Stimulated activated CD4-positive, alpha-beta T cell treated with anti-CD3 and anti-CD28 coated beads, TNF-alpha, amount 100 ng/mL, for 4 hours (primary cell): ENCODE measurements around the gene SUN3.

Experiments
- DNase-seq, 3 experiments: peaks; one replicate each; pipeline ENCODE4 v3.0.0-alpha.2; 2020; ENCODE audit warnings: low read depth in 3 of 3

The SUN3 gene, protein sequence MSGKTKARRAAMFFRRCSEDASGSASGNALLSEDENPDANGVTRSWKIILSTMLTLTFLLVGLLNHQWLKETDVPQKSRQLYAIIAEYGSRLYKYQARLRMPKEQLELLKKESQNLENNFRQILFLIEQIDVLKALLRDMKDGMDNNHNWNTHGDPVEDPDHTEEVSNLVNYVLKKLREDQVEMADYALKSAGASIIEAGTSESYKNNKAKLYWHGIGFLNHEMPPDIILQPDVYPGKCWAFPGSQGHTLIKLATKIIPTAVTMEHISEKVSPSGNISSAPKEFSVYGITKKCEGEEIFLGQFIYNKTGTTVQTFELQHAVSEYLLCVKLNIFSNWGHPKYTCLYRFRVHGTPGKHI

DNA sequence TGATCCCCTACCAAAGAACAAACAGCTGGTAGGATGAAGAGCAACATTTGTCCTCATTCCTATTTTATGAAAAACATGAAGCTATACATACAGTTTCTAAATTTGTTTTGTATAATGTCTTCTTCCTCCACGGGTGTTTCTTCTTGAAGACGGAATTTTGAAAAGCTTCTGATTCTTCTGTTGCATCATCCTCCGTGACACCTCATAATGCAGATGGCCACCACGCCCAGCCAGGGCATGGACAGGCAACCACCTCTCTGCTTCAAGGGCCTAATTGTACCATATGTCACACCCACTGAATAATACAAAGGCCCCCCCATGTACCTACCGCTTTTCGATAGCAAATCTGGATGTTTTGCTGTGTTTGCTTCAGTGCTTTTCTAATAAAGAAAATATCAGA lies at the start of gene SUN3:
Gene SUN3, minus strand, starts transcription at position 170 of the 400 bp plus-strand sequence. Its CDS starts 169 bp downstream, at position 1.
- DNase-seq, result no peak

DNA sequence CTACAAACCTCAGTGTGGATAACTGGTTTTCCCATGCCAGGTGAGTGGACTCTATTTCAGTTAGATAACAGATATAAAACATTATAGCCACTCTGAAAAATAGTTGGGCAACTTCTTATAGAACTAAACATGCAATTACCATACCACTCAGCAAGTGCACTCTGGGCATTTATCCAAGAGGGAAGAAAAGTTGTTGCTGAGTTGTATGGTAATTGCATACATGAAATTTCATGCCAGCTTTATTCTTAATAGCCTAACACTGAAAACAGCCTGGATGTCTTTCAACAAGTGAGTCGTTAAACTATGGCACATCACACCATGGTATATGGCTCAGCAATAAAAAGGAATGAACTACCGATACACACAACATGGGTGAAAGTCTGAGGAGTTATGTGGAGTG lies 49.6 kb upstream of the SUN3 start:
- no peak for DNase-seq

DNA sequence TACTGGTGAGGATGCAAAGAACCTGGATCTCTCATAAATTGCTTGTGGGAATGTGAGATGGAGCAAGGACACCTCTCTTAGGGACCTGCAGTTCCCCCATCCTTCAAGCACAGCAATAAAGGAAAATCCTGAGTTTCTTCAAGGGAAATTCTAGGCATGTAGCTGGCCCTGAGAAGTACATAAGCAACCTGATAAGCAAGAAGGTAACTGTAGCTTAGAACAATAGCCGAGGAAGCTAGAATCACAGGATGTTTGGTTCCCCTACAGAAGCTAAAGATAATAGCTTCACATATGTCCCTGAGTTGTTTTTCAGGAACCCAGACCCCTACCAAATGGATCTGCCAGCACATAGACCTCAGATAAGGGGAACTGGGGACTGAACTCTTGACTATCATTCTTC lies 48.5 kb upstream of the SUN3 start:
- no peak for DNase-seq

DNA sequence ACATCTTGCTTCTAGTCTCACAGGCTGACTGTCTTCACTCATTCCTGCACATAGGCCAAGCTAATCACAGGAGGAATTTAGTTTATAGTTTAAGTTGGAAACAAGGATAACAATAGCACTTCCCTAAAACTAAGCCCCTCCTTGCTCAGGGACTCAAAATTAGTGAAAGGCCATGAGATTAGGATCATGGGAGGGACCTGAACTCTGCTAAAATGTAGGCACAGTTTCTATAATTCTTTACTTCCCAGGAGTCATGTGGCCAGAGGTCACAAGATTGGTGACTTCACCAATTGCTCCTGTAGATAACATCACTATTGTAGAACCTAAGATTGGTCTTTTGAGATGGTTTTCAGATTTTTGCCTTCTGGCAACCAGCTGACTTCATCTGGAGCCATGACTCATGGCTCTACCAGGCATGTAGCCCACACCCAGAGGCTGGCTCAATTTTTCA lies 45.3 kb upstream of the SUN3 start:
- no peak for DNase-seq

DNA sequence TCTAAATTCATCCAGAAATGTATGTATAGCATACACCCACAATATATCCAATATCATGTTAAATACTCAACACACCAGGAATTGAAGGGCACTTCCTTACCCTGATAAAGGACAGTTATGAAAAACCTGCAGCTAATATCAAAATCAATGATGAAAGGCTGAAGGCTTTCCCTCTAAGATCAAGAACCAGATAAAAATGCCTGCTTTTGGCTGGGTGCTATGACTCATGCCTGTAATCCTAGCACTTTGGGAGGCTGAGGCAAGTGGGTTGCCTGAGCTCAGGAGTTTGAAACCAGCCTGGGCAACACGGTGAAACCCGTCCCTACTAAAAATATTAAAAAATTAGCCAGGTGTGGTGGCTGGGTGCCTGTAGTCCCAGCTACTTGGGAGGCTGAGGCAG lies 38.6 kb upstream of the SUN3 start:
- DNase-seq, result no peak

DNA sequence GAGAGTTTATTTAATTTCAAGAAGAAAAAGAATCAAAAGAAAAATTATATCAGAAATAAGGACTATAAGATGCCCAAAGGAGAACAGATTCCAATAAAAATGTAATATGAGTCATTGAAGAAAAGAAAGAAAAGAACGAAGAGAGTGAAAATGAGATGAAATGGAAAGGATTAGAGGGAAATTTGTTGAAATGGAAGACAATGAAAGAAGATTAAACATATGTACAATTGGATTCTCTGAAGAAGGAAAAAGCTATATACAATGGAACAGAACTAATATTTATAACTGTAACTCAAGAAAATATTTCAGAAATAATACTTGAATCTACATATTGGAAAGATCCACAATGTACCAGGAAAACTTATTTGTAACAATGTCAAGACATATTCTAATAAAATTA lies 35.1 kb upstream of the SUN3 start:
- no peak for DNase-seq

DNA sequence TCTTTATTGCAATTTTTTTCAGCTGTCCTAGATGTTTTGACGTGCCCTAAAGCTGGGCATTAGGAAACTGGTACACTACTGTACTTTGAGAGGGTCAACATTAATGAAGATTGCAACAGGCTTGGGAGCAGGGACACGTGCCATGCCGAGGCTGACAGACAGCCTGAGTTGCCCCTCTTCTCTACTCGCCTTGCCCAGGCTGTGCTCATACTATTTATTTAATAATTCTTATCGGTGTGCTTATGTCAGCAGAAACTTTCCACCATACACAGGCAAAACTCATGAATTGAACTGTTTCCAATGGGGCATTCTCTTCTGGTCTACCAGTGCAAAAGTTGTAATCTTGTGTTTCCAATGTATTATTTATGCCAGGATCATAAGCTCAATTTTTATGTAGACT lies 30.8 kb upstream of the SUN3 start:
- DNase-seq, result no peak

DNA sequence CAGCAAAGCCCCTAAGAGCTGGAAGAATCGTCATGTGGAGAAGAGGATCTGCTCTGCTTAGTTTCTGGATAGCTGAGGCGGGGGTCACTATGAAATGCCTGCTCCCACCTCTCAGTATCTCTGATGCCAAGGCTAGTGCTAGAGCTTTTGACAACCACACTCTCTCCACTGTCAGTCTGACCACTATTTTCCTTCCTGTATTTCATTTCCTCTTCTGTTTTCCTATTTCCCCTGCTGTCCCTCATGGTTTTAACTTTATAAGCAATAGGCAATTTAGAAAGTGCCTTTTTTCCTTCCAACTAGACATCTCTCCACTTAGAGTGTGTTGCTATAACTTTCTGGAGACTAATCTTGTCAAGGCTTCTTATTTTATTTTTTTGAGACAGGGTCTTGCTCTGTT lies 30.1 kb upstream of the SUN3 start:
- DNase-seq, result no peak

DNA sequence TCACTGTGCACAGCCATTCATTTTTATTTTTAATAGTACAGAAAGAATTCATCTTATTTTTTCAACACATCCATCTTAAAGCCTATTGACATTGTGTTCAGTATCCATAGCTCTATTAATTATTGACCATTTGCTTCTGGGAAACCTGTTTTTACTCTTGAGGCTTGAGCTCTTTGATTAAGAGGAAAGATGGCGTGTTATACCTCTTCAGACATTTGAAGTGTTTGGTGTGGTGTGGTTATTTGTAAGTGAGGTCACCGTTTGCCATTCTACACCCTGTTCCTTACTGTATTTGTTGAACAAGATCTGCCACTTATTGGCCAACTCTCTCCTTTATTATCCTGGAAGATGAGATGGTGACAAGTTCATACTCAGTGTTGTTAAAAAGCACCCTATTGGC lies 24.8 kb upstream of the SUN3 start:
- no peak for DNase-seq

DNA sequence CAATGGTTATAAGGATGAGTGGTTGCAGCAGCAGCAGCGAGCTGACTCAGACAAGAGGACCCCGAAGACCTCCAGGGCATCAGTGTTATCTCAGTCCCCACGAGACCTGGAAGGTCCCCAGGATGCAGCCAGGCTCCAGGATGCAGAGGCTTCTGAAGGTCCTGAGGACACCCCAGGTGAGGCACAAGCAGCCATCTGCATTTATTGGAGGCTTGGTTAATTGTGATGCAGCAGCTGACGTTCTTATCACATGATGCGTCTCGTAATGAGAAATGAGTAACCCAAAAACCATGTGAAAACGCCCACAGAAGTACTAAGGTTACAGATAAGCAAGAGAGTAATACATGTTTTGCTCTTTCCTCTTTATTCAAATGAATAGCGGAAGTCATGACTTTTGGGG lies 23.8 kb upstream of the SUN3 start:
- DNase-seq, result no peak

DNA sequence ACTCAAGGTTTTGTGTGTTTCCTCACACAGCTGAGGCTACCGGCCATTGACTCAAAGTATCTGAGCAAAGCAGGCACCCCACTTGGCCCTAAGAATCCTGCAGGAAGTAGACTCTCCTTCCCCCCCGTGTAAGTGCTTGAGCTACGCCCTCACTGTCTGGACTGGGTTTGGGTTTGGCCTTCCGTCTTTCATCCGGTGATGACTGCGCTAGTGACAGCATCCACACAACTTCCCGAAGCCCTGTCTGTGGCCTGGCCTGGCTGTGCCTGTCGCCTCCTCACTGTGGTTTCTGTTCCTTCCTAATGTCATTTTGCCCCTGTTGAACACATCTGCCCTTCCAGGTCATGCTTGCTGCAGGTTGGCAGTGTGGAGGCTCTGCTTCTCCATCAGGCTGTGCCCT lies 20.9 kb upstream of the SUN3 start:
- no peak for DNase-seq

DNA sequence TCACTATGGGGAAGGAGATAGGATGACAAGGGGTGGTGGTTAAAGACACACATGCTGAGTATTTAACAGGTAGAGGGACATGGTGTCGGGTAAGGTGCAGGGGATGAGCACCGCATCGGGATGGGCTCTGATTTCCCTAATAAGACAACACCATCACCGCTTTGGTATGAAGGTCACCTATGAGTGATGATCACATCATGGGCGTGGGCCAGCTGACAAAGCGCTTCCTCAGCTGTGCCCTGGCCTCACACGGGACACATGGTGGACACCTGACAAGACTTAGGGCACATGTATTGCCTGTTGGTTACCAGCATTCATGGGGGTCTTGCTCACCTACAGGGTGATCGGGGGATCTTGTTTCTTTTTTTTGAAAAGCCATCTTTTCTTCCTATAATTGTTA lies 19.2 kb upstream of the SUN3 start:
- DNase-seq, result no peak

DNA sequence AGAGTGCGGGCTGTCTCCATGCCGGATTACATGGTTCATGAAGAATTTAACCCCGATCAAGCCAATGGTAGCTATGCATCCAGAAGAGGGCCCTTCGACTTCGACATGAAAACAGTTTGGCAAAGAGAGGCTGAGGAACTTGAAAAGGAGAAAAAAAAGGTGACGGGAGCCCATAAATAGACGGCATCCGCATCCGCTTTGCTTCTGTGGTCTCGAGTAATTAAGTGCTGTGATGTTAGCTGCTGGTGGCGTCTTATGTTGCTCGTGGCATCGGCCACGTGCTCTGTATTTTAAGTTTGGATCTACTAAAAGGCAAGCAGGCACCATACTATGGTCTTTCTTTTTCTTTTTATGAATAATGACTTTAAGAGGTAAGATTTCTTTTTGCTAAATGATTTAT lies 17.6 kb upstream of the SUN3 start:
- no peak for DNase-seq

DNA sequence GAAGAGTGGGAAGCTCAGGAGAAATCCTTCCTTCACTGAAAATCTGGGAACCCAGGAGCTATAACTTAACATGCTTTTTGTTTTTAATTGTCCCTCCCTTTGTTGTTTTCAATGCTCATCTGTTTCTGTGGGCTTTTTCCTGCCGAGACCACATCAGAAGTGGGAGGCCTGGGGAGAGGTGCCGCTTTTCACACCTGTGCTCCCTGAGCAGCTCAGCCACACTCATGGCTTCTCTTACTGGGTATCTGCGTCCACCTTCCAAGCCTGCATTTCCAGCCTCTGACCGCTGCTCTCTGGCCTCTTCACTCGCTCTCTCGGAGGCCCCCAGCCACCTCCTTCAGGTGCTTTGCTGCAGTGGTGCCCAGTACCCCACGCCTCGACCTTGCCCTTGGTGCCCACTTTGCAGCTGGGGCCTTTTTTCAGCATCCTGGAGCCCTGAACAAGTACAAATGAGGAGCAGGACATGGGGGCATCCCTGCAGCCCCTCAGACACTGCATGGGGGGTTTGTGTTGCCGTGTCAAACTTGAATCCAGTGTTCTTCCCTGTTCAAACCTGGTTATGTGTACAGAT lies 16.4 kb upstream of the SUN3 start:
- no peak for DNase-seq

DNA sequence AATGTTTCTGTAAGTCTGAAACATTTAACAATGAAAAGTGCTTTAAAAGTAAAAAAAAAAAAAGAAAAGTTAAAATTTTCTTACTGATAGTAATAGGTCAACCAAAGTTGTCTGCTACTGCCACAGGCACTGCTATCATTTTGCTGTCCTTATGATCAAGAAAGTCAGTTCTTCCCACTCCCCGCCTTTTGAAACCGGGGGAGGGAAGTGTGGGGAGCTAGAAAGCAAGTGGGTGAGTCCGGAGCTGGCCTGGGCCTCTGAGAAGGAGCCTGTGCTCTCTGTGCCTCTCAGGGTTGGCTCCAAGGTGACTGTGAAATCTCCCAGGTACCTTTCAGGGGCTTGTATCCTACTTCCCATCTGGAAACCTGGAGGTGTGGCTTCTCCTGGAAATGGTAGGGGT lies 13.7 kb upstream of the SUN3 start:
- no peak for DNase-seq

DNA sequence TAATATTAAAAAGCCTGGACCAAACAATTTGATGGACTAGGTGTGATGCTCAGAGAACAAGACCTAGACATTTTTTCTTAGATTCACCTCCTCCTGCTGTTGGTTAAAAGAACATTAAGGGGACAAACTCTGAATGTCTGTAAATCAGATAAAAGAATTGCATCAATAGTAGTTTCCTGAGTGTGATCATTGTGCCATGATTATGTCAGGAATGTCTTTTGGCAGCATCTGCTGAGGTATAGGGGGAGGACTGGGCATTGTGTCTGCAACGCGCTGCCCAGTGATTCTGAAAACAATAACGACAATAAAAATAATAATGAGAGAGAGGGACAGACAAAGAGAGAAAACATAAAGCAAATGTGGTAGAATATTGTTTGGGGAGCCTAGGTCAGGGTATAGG lies 13.3 kb upstream of the SUN3 start:
- no peak for DNase-seq

DNA sequence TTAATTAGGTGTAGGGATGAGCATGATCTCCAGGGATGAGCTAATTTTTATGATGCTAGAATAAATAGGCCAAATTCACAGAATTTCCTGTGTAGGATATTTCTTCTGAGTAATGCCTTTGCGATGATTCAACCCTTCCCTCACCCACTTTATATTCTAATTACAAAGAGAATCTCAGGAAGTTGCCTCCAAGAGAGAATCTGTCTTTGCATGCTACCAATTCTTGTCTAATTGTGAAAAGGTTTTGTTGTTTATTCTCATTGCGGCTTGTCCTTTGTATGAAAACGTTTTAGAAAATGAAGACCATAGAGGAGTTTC lies 12.7 kb upstream of the SUN3 start:
- no peak for DNase-seq

DNA sequence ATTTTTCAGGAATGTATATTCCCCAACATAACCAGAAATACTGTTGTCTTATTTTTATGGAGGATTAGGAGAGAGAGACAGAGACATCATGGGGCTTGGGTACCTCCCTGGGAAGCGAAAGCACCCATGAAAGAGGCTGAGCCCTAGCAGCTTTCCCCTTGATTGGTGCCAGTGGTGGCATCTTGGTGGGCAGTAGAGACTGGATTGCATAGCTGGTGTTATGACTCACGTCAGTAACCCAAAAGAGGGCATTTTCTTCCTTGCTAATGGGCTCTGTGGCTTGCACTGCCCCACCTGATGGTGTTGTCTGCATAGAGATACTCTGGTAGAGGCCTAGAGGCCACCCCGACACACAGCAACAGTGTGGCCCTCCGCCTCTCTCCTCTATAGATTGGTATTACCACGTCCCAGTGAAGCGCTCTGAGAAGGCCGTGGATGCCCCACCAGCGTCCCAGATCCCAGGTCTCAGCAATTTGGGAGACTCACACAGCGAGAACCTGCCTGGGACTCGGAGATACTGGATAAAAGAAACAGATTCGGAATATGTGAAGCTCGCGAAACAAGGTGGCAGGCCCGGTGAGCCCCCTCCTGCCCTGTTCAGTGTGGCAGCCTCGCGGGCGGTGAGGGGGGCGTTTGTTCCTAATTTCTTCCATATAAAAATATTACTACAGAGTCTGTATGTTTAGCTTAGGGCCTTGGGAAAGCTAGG lies 12.2 kb upstream of the SUN3 start:
- DNase-seq, result no peak

DNA sequence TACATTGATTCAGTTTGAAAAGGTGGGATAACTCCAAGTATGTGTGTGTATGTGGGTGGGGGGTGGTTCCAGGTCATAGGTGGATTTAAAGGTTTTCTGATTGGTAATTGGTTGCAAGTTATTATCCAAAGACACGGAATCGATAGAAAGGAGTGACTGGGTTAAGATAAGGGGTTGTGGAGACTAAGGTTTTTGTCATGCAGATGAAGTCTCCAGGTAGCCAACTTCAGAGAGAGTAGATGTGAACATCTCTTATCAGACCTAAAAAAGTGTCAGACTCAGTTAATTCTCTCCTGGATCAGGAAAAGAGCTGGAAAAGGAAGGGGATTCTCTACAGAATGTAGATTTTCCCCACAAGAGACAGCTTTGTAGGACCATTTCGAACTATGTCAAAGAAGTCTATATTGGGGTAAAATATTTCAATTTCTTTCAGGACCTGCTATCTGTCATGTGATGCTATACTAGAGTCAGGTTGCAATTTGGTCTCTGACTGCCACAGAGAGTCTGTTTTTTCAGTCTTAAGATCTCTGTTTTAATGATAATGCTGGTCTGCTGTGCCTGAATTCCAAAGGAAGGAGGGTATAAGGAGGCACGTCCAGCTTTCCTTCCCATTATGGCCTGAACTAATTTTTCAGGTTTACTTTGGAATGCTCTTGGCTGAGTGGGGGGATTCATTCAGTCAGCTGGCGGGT lies 10.1 kb upstream of the SUN3 start:
- DNase-seq, result no peak

DNA sequence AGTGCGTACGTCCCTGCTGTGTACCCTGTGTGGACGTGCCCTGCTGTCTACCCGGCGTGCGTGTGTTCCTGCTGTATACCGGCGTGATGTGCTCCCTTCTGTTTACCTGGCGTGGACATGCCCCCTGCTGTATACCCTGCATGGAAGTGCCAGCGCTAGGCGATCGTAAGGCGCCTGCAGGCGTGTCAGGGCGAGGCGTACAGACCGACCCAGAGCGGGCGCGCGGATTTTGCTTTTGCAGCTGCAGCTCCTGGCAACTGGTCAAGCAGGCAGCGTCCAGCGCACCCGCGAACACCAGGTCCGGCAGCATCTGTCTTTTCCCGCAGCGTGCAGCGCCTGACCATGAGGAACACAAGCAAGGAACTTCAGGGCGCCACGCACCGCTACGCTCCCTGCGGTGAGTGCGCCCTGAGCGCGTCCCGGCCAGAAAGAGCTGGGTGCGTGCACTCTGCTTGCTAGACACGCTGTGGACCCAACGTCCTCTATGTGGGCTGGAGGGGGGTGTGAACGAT lies 7.1 kb upstream of the SUN3 start:
- DNase-seq, result no peak

DNA sequence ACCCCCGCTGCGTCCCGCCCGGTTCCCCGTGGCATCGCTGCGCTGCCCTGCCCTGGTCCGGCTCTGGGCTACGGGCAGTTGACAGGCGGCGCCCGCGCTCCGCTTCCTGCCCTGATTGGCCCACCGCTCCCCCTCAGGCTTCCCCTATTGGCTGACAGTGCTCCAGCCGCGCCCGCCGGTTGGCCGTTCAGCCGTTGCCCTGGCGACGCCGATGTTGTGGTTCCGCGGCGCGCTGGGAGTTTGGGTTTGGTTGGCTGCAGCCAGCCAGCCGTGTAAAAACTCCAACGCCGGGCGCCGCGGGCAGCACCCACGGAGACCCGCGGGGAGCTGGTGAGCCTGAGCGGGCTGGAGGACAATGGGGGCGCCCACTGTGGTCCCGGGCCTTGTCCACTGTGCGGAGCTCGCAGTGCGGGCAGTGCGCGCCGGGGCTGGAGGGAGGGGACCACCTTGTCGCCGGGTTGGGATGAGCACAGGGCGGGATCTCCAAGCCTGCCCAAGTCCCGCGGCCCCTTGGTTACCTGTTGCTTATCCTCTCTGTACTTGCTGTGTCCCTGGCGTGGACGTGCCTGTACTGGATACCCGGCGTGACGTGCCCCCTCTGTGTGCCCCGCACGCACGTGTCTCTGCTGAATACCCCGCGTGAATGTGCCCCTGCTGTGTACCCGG lies 6.5 kb upstream of the SUN3 start, which contains the start of gene C7orf57:
Gene C7orf57, plus strand, starts transcription at position 243 of the 666 bp plus-strand sequence. CDS start 766 bp downstream, outside the sequence.
- DNase-seq, result peak; percentile 60 to 79 (median 70)

DNA sequence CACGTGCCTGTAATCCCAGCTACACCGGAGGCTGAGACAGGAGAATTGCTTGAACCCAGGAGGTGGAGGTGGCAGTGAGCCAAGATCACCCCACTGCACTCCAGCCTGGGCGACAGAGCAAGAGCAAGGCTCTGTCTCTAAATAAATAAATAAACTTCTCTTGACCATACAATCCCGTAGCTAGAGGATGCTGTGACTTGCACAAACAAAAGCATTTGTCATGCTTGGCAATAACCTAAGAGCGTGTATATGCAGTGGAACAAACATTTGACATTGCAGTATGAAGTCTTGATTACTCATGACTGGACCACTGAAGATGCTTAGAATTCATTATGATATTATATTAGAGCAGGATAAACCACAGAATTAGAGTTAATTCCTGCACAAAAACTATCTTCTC lies 5.0 kb upstream of the SUN3 start:
- no peak for DNase-seq
